Panc1 (cell line): ENCODE measurements around the gene CEP85L.

ENCODE experiments used
- POLR2AphosphoS5 ChIP-seq: IDR thresholded peaks from 2 replicates; pipeline ENCODE4 v1.6.1; 2012; ENCODE audit warnings: mild to moderate bottlenecking, low read depth, low read length, moderate library complexity
- REST ChIP-seq, 2 experiments: IDR thresholded peaks; 2 replicates each; pipeline ENCODE4 v1.6.1; 2011 to 2012; ENCODE audit warnings: low read depth in 2 of 2, control low read depth in 1 of 2, low read length in 1 of 2, mild to moderate bottlenecking in 1 of 2, moderate library complexity in 1 of 2; ENCODE audit not compliant: insufficient read depth in 1 of 2
- TF ChIP-seq, protein P1 (sequence below): fragments of 450-650 bp; IDR thresholded peaks from 2 replicates; pipeline ENCODE4 v1.5.1; 2017; ENCODE audit warnings: mild to moderate bottlenecking

- TF ChIP-seq, protein P1, sequence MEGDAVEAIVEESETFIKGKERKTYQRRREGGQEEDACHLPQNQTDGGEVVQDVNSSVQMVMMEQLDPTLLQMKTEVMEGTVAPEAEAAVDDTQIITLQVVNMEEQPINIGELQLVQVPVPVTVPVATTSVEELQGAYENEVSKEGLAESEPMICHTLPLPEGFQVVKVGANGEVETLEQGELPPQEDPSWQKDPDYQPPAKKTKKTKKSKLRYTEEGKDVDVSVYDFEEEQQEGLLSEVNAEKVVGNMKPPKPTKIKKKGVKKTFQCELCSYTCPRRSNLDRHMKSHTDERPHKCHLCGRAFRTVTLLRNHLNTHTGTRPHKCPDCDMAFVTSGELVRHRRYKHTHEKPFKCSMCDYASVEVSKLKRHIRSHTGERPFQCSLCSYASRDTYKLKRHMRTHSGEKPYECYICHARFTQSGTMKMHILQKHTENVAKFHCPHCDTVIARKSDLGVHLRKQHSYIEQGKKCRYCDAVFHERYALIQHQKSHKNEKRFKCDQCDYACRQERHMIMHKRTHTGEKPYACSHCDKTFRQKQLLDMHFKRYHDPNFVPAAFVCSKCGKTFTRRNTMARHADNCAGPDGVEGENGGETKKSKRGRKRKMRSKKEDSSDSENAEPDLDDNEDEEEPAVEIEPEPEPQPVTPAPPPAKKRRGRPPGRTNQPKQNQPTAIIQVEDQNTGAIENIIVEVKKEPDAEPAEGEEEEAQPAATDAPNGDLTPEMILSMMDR, result no peak
- no peak for TF ChIP-seq REST (IDR thresholded peaks at IDR 0.05; ENCODE audit: insufficient read depth in 1 of 2, low read depth in 2 of 2, low read length in 1 of 2)
- TF ChIP-seq POLR2AphosphoS5, result no peak
Measured at GRCh38 chr6:118588626-118589025, 62.8 kb downstream of the CEP85L start.
